ENCODE measurements around the gene MKNK2. TPM values are rescaled to one million over a fixed set of nuclear protein-coding genes. Genes with fewer than 3 reads are reported as not detected.

Gene MKNK2
- total and polyA plus RNA-seq, 2 of the 13 experiments (the other 11 are each of a cell fraction or from before 2014, with no cell fraction given) = 44.9 to 112 TPM

DNA sequence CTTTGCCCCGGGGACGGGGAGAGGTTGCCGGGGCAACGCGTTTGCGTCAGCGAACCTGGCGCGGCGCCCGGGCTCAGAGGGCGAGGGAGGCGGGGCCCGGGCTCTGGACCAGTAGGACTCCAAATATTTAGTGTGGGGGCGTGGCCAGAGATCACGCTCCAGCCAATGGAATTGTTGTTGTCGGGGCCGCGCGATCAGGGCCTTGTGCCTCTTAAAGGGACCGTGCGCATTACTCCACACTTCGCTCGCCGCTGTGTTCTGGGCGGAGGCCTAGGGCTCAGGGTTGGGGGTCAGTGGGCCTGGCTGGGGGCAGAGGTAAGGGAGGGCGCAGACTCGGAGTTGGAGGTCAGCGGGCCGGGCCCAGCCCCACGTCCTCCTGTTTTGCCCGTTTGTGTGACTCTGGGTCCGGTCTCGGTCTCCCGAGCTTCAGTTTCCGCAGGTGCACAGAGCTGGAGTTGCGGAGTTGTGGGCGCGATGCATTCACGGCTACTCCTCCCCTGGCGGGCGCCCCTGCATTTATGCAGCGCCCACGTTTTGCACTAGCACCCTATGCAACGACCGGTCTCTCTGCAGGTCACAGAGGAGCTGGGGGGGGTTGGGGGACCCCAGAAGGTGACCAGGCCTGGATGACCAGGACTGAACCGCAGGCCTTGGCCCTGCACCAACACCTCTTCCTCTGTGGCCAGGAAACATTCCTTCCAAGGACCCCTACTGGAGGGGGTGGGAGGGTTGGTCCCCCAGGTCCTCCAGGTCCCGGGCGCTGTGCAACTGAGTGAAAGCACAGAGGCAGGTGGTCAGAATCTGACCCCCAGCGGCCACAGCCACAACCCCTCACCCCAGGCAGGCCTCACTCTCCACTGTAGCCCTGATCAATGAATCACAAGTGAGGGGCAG, 10.7 kb upstream of the MKNK2 start (continued):
- TF ChIP-seq, protein P1, sequence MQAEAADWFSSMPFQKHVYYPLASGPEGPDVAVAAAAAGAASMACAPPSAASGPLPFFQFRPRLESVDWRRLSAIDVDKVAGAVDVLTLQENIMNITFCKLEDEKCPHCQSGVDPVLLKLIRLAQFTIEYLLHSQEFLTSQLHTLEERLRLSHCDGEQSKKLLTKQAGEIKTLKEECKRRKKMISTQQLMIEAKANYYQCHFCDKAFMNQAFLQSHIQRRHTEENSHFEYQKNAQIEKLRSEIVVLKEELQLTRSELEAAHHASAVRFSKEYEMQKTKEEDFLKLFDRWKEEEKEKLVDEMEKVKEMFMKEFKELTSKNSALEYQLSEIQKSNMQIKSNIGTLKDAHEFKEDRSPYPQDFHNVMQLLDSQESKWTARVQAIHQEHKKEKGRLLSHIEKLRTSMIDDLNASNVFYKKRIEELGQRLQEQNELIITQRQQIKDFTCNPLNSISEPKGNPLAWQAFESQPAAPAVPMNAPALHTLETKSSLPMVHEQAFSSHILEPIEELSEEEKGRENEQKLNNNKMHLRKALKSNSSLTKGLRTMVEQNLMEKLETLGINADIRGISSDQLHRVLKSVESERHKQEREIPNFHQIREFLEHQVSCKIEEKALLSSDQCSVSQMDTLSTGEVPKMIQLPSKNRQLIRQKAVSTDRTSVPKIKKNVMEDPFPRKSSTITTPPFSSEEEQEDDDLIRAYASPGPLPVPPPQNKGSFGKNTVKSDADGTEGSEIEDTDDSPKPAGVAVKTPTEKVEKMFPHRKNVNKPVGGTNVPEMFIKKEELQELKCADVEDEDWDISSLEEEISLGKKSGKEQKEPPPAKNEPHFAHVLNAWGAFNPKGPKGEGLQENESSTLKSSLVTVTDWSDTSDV (CRISPR knock-in tag; IDR thresholded peaks at IDR 0.05) = no peak
- peak; percentile 12; the same call in 1 of the 2 replicates for TF ChIP-seq ZBTB7B (CRISPR knock-in tag; IDR thresholded peaks at IDR 0.05)
- TF ChIP-seq MED13 (CRISPR knock-in tag; IDR thresholded peaks at IDR 0.05) = no peak
- TF ChIP-seq GABPB1 (CRISPR knock-in tag; IDR thresholded peaks at IDR 0.05) = peak; percentile 8; the same call in 1 of the 2 replicates
- TF ChIP-seq HNRNPLL (IDR thresholded peaks at IDR 0.05; ENCODE audit: low read depth, low read length, poor library complexity, severe bottlenecking) = no peak
- TF ChIP-seq, protein P2, sequence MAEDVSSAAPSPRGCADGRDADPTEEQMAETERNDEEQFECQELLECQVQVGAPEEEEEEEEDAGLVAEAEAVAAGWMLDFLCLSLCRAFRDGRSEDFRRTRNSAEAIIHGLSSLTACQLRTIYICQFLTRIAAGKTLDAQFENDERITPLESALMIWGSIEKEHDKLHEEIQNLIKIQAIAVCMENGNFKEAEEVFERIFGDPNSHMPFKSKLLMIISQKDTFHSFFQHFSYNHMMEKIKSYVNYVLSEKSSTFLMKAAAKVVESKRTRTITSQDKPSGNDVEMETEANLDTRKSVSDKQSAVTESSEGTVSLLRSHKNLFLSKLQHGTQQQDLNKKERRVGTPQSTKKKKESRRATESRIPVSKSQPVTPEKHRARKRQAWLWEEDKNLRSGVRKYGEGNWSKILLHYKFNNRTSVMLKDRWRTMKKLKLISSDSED (CRISPR knock-in tag; IDR thresholded peaks at IDR 0.05) = no peak
- TF ChIP-seq TP53 (CRISPR knock-in tag; conservative IDR thresholded peaks at IDR 0.05) = no peak
- TF ChIP-seq TCF12 (IDR thresholded peaks at IDR 0.05) = no peak
- peak; percentile 58; the same call in 1 of the 2 replicates for TF ChIP-seq TCF12 (CRISPR knock-in tag; IDR thresholded peaks at IDR 0.05)
- peak; percentile 75 for TF ChIP-seq ZKSCAN8 (CRISPR knock-in tag; IDR thresholded peaks at IDR 0.05; ENCODE audit: borderline replicate concordance)
- TF ChIP-seq, protein P3, sequence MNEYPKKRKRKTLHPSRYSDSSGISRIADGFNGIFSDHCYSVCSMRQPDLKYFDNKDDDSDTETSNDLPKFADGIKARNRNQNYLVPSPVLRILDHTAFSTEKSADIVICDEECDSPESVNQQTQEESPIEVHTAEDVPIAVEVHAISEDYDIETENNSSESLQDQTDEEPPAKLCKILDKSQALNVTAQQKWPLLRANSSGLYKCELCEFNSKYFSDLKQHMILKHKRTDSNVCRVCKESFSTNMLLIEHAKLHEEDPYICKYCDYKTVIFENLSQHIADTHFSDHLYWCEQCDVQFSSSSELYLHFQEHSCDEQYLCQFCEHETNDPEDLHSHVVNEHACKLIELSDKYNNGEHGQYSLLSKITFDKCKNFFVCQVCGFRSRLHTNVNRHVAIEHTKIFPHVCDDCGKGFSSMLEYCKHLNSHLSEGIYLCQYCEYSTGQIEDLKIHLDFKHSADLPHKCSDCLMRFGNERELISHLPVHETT (CRISPR knock-in tag; conservative IDR thresholded peaks at IDR 0.05) = no peak
- TF ChIP-seq, protein P4, sequence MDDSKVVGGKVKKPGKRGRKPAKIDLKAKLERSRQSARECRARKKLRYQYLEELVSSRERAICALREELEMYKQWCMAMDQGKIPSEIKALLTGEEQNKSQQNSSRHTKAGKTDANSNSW (CRISPR knock-in tag; IDR thresholded peaks at IDR 0.05; ENCODE audit: borderline replicate concordance) = no peak
- TF ChIP-seq ZNF768 (CRISPR knock-in tag; IDR thresholded peaks at IDR 0.05) = peak; percentile 30; the same call in 1 of the 2 replicates
- TF ChIP-seq FOXO1 (CRISPR knock-in tag; IDR thresholded peaks at IDR 0.05) = no peak
- no peak for TF ChIP-seq PPARG (CRISPR knock-in tag; conservative IDR thresholded peaks at IDR 0.05)
- 0 out of 2 replicates have a peak, but pooled peaks have one; percentile 16 for TF ChIP-seq ZNF7 (CRISPR knock-in tag; IDR thresholded peaks at IDR 0.05)
- TF ChIP-seq ELF1 (CRISPR knock-in tag; IDR thresholded peaks at IDR 0.05) = no peak
- TF ChIP-seq, protein P5, sequence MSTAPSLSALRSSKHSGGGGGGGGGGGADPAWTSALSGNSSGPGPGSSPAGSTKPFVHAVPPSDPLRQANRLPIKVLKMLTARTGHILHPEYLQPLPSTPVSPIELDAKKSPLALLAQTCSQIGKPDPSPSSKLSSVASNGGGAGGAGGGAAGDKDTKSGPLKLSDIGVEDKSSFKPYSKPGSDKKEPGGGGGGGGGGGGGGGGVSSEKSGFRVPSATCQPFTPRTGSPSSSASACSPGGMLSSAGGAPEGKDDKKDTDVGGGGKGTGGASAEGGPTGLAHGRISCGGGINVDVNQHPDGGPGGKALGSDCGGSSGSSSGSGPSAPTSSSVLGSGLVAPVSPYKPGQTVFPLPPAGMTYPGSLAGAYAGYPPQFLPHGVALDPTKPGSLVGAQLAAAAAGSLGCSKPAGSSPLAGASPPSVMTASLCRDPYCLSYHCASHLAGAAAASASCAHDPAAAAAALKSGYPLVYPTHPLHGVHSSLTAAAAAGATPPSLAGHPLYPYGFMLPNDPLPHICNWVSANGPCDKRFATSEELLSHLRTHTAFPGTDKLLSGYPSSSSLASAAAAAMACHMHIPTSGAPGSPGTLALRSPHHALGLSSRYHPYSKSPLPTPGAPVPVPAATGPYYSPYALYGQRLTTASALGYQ (CRISPR knock-in tag; IDR thresholded peaks at IDR 0.05) = peak; percentile 47; the same call in 1 of the 2 replicates
- no peak for TF ChIP-seq PAF1 (CRISPR knock-in tag; IDR thresholded peaks at IDR 0.05)
- TF ChIP-seq ZNF20 (CRISPR knock-in tag; IDR thresholded peaks at IDR 0.05) = peak; percentile 76
- no peak for TF ChIP-seq PRMT3 (CRISPR knock-in tag; IDR thresholded peaks at IDR 0.05; ENCODE audit: borderline replicate concordance, low read depth)

Measured in HepG2 (cell line).